Colonic mucosa (tissue), 4 donors: ENCODE results near the gene FGF8. TPM values are rescaled to one million over a fixed set of nuclear protein-coding genes. Genes with fewer than 3 reads are reported as not detected.

Experiments
- DNase-seq: peaks from one replicate; pipeline ENCODE4 v3.0.0-alpha.2; 2020
- H3K27ac ChIP-seq: fragments of 200-600 bp; one replicate; pipeline ENCODE4 v1.8.0; 2021
- H3K27me3 ChIP-seq: fragments of 200-600 bp; one replicate; pipeline ENCODE4 v1.8.0; 2021
- H3K36me3 ChIP-seq: fragments of 200-600 bp; one replicate; pipeline ENCODE4 v1.8.0; 2021
- H3K4me1 ChIP-seq: fragments of 200-600 bp; one replicate; pipeline ENCODE4 v1.8.0; 2021; ENCODE audit warnings: mild to moderate bottlenecking
- H3K4me3 ChIP-seq: fragments of 200-600 bp; one replicate; pipeline ENCODE4 v1.8.0; 2021
- H3K9ac ChIP-seq, 2 donors: one replicate each; pipeline ENCODE4 v1.7.0; 2013; ENCODE audit warnings: control low read depth in 2 of 2, low read depth in 2 of 2, low read length in 2 of 2
- H3K9me3 ChIP-seq: fragments of 200-600 bp; one replicate; pipeline ENCODE4 v1.8.0; 2021
- CTCF ChIP-seq: fragments of 200-600 bp; IDR thresholded peaks from one replicate; pipeline ENCODE4 v1.8.0; 2022; ENCODE audit warnings: antibody characterized with exemption, mild to moderate bottlenecking
- intact Hi-C: fragments of 100-400 bp; cut with DNase I; formaldehyde crosslinking; loops from one replicate; pipeline ENCODE4 v1.14.1; 2022
- total RNA-seq, 2 donors: library from RNA; stranded (reverse); fragmentation: NEBNext Ultra II Directional in 1 of 2; extraction: Animal tissue kit (Norgen Biotek cat#: 25700) in 1 of 2; gene quantifications; one replicate each; pipeline ENCODE4 v1.2.1, GENCODE V29; 2021
- donor health status: healthy.
- donor health status: DM: no; HTN: no; CAD: no.
- donor health status: DM: no; HTN: no; CAD: no.

Gene FGF8
- total RNA-seq, 2 donors from 2014 or later: not detected

- Histone ChIP-seq H3K4me3 (peak overlapping the region; percentile 41), H3K9ac (no peak overlapping the region), H3K9me3 (no peaks in the 10 kb centered on the region), H3K4me1 (peaks cover 20% of the 10 kb centered on the region), H3K27me3 (peaks cover 30% of the 10 kb centered on the region), H3K36me3 (no peaks in the 10 kb centered on the region), H3K27ac (no peak overlapping the region)
- intact Hi-C loops: loop anchor here (10.0 kb wide), 1 partner anchor 563 kb away; no protein-coding TSS in a partner anchor
- TF ChIP-seq CTCF: no peak
- DNase-seq: no peak
Measured at GRCh38 chr10:101778151-101778780, 2.4 kb upstream of the FGF8 start.

- no peaks in the 10 kb centered on the region for H3K36me3 ChIP-seq
Measured at GRCh38 chr10:101777619-101778145, 1.8 kb upstream of the FGF8 start.

GRCh38 chr10:101776161-101776817 is 375 bp upstream of the FGF8 start:
- peaks cover 14% of the 10 kb centered on the region for H3K4me1 ChIP-seq
- H3K9ac ChIP-seq: no peak overlapping the region
- intact Hi-C loops: loop anchor here (10.0 kb wide), 1 partner anchor 561 kb away; no protein-coding TSS in a partner anchor
- no peak for TF ChIP-seq CTCF
- DNase-seq: no peak
- H3K9me3 ChIP-seq: no peaks in the 10 kb centered on the region
- H3K36me3 ChIP-seq: no peaks in the 10 kb centered on the region
- no peak overlapping the region for H3K4me3 ChIP-seq
- H3K27me3 ChIP-seq: peaks cover 42% of the 10 kb centered on the region
- H3K27ac ChIP-seq: no peak overlapping the region

More at GRCh38 chr10:101777619-101778145, 1.8 kb upstream of the FGF8 start:
- no peak for DNase-seq
- H3K4me3 ChIP-seq: no peak overlapping the region
- H3K27me3 ChIP-seq: peaks cover 35% of the 10 kb centered on the region
- peaks cover 19% of the 10 kb centered on the region for H3K4me1 ChIP-seq
- H3K9ac ChIP-seq: no peak overlapping the region
- H3K9me3 ChIP-seq: no peaks in the 10 kb centered on the region
- intact Hi-C loops: loop anchor here (10.0 kb wide), 1 partner anchor 563 kb away; no protein-coding TSS in a partner anchor
- no peak for TF ChIP-seq CTCF
- no peak overlapping the region for H3K27ac ChIP-seq

- no peak for TF ChIP-seq CTCF
- Histone ChIP-seq H3K9me3 (no peaks in the 10 kb centered on the region), H3K27ac (no peak overlapping the region), H3K4me3 (no peak overlapping the region), H3K9ac (no peak overlapping the region), H3K4me1 (peaks cover 3% of the 10 kb centered on the region), H3K36me3 (no peaks in the 10 kb centered on the region), H3K27me3 (peaks cover 46% of the 10 kb centered on the region)
- intact Hi-C loops: loop anchor here (10.0 kb wide), 1 partner anchor 560 kb away; no protein-coding TSS in a partner anchor
- DNase-seq: no peak
Measured at GRCh38 chr10:101774589-101775272, 1.2 kb downstream of the FGF8 start.

- Histone ChIP-seq H3K27ac (no peak overlapping the region), H3K9me3 (no peaks in the 10 kb centered on the region), H3K4me1 (no peaks in the 10 kb centered on the region), H3K27me3 (peaks cover 46% of the 10 kb centered on the region), H3K36me3 (no peaks in the 10 kb centered on the region), H3K9ac (no peak overlapping the region), H3K4me3 (no peak overlapping the region)
- intact Hi-C loops: loop anchor here (10.0 kb wide), 1 partner anchor 559 kb away; no protein-coding TSS in a partner anchor
- no peak for DNase-seq
- no peak for TF ChIP-seq CTCF
Measured at GRCh38 chr10:101773923-101774588, 1.9 kb downstream of the FGF8 start.
